Panc1 (cell line): ENCODE results near the gene RCSD1.

Source experiments
- CTCF ChIP-seq: fragments of 450-650 bp; IDR thresholded peaks from 2 replicates; pipeline ENCODE4 v1.5.1; 2017; ENCODE audit warnings: mild to moderate bottlenecking
- POLR2AphosphoS5 ChIP-seq: IDR thresholded peaks from 2 replicates; pipeline ENCODE4 v1.6.1; 2012; ENCODE audit warnings: mild to moderate bottlenecking, low read depth, low read length, moderate library complexity
- REST ChIP-seq, 2 experiments: IDR thresholded peaks; 2 replicates each; pipeline ENCODE4 v1.6.1; 2011 to 2012; ENCODE audit warnings: low read depth in 2 of 2, control low read depth in 1 of 2, low read length in 1 of 2, mild to moderate bottlenecking in 1 of 2, moderate library complexity in 1 of 2; ENCODE audit not compliant: insufficient read depth in 1 of 2
- SIN3A ChIP-seq: IDR thresholded peaks from 2 replicates; pipeline ENCODE4 v1.6.1; 2012; ENCODE audit warnings: low read depth, mild to moderate bottlenecking, low read length, moderate library complexity, borderline replicate concordance; ENCODE audit not compliant: insufficient read depth
- TCF7L2 ChIP-seq: IDR thresholded peaks from 2 replicates; pipeline ENCODE4 v1.6.1; 2011; ENCODE audit warnings: mild to moderate bottlenecking, low read depth, low read length, inconsistent platforms

- no peak for TF ChIP-seq REST (IDR thresholded peaks at IDR 0.05; ENCODE audit: insufficient read depth in 1 of 2, low read depth in 2 of 2, low read length in 1 of 2)
- TF ChIP-seq CTCF: no peak
- TF ChIP-seq POLR2AphosphoS5: no peak
- no peak for TF ChIP-seq SIN3A
- no peak for TF ChIP-seq TCF7L2
Measured at GRCh38 chr1:167659450-167659849, 29.4 kb downstream of the RCSD1 start.
